Measurements from ENCODE around the gene SVOPL. TPM values are rescaled to one million over a fixed set of nuclear protein-coding genes. Genes with fewer than 3 reads are reported as not detected.

The SVOPL gene
- total and polyA plus RNA-seq, 4 donors, result 0.33 TPM; not detected in 3

GRCh38 chr7:138662076-138662990 is 38.8 kb downstream of the SVOPL start:
- TF ChIP-seq GABPA (IDR thresholded peaks at IDR 0.05 in 1 of 2, conservative IDR thresholded peaks at IDR 0.05 in 1 of 2) (no peak), ATF3 (IDR thresholded peaks at IDR 0.05) (no peak), HNF4G (IDR thresholded peaks at IDR 0.05) (no peak)
- no peak overlapping the region for H3K9ac ChIP-seq (ENCODE audit: low read depth in 1 of 2, low read length in 2 of 2)
- H3K9me3 ChIP-seq (ENCODE audit: control insufficient read depth in 4 of 4, low read length in 3 of 4), result no peaks in the 10 kb centered on the region
- peaks cover 0 to 3% (median 2%) of the 10 kb centered on the region in 4 donors for H3K4me1 ChIP-seq (ENCODE audit: control insufficient read depth in 4 of 4, insufficient read depth in 4 of 4, low read length in 3 of 4)
- H3K27me3 ChIP-seq (ENCODE audit: control insufficient read depth in 4 of 4, insufficient read depth in 4 of 4, low read length in 3 of 4), result no peaks in the 10 kb centered on the region
- 88% methylated on average over 5 of the region's 5 CpGs for WGBS
- no peak overlapping the region for H3K4me3 ChIP-seq (ENCODE audit: low read depth in 1 of 3, low read length in 3 of 3)
- H3K36me3 ChIP-seq (ENCODE audit: control insufficient read depth in 4 of 4, insufficient read depth in 3 of 4, low read depth in 1 of 4, low read length in 3 of 4), result no peaks in the 10 kb centered on the region
- no peak overlapping the region for H3K27ac ChIP-seq (ENCODE audit: low read depth in 1 of 2, low read length in 2 of 2)
- DNase-seq (ENCODE audit: low spot score), result no peak

GRCh38 chr7:138661069-138661635 is 40.0 kb downstream of the SVOPL start:
- no peaks in the 10 kb centered on the region for H3K36me3 ChIP-seq (ENCODE audit: control insufficient read depth in 4 of 4, insufficient read depth in 3 of 4, low read depth in 1 of 4, low read length in 3 of 4)
- peaks cover 0 to 2% (median 1%) of the 10 kb centered on the region in 4 donors for H3K4me1 ChIP-seq (ENCODE audit: control insufficient read depth in 4 of 4, insufficient read depth in 4 of 4, low read length in 3 of 4)
- no peak for DNase-seq (ENCODE audit: low spot score)
- H3K9me3 ChIP-seq (ENCODE audit: control insufficient read depth in 4 of 4, low read length in 3 of 4), result no peaks in the 10 kb centered on the region
- H3K4me3 ChIP-seq (ENCODE audit: low read depth in 1 of 3, low read length in 3 of 3), result no peak overlapping the region
- TF ChIP-seq NR2F2 (IDR thresholded peaks at IDR 0.05), result no peak
- no peak for TF ChIP-seq FOXA1 (IDR thresholded peaks at IDR 0.05)
- H3K27ac ChIP-seq (ENCODE audit: low read depth in 1 of 2, low read length in 2 of 2), result no peak overlapping the region
- 75% methylated on average over 9 of the region's 9 CpGs for WGBS
- no peak overlapping the region for H3K9ac ChIP-seq (ENCODE audit: low read depth in 1 of 2, low read length in 2 of 2)
- no peaks in the 10 kb centered on the region for H3K27me3 ChIP-seq (ENCODE audit: control insufficient read depth in 4 of 4, insufficient read depth in 4 of 4, low read length in 3 of 4)

GRCh38 chr7:138658889-138659288 is 42.3 kb downstream of the SVOPL start:
- DNase-seq (ENCODE audit: low spot score), result no peak
- no peak for TF ChIP-seq REST (IDR thresholded peaks at IDR 0.05)
- 91% methylated on average over 4 of the region's 4 CpGs for WGBS

More at GRCh38 chr7:138658889-138659288, 42.3 kb downstream of the SVOPL start:
- no peak overlapping the region for H3K27ac ChIP-seq (ENCODE audit: low read depth in 1 of 2, low read length in 2 of 2)
- no peaks in the 10 kb centered on the region for H3K36me3 ChIP-seq (ENCODE audit: control insufficient read depth in 4 of 4, insufficient read depth in 3 of 4, low read depth in 1 of 4, low read length in 3 of 4)
- peaks cover 0 to 2% (median under 1%) of the 10 kb centered on the region in 4 donors for H3K9me3 ChIP-seq (ENCODE audit: control insufficient read depth in 4 of 4, low read length in 3 of 4)
- H3K9ac ChIP-seq (ENCODE audit: low read depth in 1 of 2, low read length in 2 of 2), result no peak overlapping the region
- no peaks in the 10 kb centered on the region for H3K27me3 ChIP-seq (ENCODE audit: control insufficient read depth in 4 of 4, insufficient read depth in 4 of 4, low read length in 3 of 4)
- no peaks in the 10 kb centered on the region for H3K4me1 ChIP-seq (ENCODE audit: control insufficient read depth in 4 of 4, insufficient read depth in 4 of 4, low read length in 3 of 4)
- H3K4me3 ChIP-seq (ENCODE audit: low read depth in 1 of 3, low read length in 3 of 3), result no peak overlapping the region

Data from liver (tissue), 9 donors.